ENCODE measurements around the gene IDH3A.

The IDH3A gene

DNA sequence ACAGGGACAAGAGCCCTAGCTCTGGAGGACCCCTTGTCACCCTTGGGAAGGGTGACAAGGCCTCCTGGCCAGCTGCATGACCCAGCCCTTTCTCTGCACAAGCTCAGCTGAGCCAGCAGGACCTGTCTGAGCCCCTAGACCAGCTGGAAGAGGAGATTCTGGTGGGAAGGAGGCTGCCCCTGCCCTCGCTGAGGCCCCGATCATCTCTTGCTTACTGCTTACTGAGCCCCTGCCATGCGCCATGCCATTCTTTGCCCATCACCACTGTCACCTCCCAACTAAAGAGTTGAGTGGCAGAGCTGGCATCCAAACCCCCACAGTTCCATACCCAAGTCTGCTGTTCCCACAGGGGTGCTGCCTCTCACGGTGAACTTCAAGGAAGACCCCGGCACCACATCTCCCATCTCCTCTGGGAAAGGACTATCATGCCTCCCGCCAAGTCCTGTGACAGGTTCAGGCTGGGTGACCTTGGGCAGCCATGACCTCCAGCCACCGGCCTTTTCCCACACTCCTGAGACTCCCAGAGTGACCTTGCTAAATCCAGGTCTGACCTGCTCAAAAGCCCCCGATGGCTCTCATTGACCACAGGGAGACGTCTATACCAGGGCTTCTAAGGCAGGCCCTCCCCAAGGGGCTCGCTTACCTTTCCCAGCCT, 51.2 kb downstream of the IDH3A start:
- H3K36me3 ChIP-seq (ENCODE audit: control insufficient read depth, insufficient read depth, low read length), result no peaks in the 10 kb centered on the region
- H3K27me3 ChIP-seq (replicated peaks; ENCODE audit: control insufficient read depth, insufficient read depth, low read length, poor library complexity, severe bottlenecking), result no peaks in the 10 kb centered on the region
- no peaks in the 10 kb centered on the region for H3K9me3 ChIP-seq (ENCODE audit: control insufficient read depth, low read length)
- H3K4me1 ChIP-seq (ENCODE audit: control insufficient read depth, insufficient read depth, low read length, poor library complexity, severe bottlenecking), result no peaks in the 10 kb centered on the region
- H3K27ac ChIP-seq (ENCODE audit: insufficient read depth, low read length, poor library complexity, severe bottlenecking), result no peak overlapping the region
- H3K4me3 ChIP-seq (ENCODE audit: insufficient read depth, low read depth, low read length, poor library complexity, severe bottlenecking), result no peak overlapping the region
- no peak for DNase-seq

DNA sequence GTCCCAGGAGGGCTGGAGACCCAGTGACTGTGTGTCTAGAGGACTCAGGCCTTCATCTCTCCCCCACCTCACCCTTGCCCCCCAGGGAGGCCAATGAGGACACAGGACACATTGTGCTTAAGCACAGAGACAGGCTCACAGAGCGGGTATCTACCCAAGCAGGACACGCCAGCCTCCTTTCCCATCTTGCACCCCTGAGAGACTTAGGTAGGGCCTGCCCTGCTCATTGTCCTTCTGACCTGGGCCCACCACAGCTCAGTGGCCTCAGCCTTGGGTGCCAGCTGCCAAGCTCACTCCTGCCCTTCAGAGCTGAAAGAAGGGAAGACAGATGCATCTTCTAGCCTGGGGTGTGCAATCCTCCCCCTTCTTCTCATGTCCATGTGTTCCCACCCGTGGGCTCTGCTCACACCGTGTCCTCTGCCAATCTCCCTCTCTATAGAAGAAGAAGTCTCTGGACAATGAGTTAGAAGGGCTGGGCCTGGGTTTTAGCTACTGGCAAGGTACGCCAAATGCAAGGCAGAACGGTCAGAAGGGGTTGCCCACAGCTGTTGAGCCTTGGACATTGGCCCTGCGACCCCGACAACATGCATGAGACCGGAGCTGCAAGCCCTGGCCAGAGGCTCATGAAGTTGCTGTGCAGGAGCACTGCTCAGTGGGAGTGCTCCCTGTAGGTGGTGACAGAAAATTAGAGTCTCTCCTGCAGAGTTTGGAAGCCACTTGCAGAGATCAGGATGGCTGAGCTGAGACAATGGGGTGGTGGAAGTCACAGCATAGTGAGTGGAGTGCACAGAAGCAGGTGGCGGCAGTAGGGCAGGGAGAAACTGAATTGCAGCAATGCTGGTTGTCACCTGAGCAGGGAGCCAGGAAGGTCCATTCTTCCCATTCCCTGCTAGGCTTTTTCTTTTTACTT, 52.4 kb downstream of the IDH3A start:
- Histone ChIP-seq H3K4me3 (ENCODE audit: insufficient read depth, low read depth, low read length, poor library complexity, severe bottlenecking) (no peak overlapping the region), H3K27me3 (replicated peaks; ENCODE audit: control insufficient read depth, insufficient read depth, low read length, poor library complexity, severe bottlenecking) (no peaks in the 10 kb centered on the region), H3K9me3 (ENCODE audit: control insufficient read depth, low read length) (no peaks in the 10 kb centered on the region), H3K27ac (ENCODE audit: insufficient read depth, low read length, poor library complexity, severe bottlenecking) (no peak overlapping the region), H3K36me3 (ENCODE audit: control insufficient read depth, insufficient read depth, low read length) (no peaks in the 10 kb centered on the region), H3K4me1 (ENCODE audit: control insufficient read depth, insufficient read depth, low read length, poor library complexity, severe bottlenecking) (no peaks in the 10 kb centered on the region)
- DNase-seq, result no peak

DNA sequence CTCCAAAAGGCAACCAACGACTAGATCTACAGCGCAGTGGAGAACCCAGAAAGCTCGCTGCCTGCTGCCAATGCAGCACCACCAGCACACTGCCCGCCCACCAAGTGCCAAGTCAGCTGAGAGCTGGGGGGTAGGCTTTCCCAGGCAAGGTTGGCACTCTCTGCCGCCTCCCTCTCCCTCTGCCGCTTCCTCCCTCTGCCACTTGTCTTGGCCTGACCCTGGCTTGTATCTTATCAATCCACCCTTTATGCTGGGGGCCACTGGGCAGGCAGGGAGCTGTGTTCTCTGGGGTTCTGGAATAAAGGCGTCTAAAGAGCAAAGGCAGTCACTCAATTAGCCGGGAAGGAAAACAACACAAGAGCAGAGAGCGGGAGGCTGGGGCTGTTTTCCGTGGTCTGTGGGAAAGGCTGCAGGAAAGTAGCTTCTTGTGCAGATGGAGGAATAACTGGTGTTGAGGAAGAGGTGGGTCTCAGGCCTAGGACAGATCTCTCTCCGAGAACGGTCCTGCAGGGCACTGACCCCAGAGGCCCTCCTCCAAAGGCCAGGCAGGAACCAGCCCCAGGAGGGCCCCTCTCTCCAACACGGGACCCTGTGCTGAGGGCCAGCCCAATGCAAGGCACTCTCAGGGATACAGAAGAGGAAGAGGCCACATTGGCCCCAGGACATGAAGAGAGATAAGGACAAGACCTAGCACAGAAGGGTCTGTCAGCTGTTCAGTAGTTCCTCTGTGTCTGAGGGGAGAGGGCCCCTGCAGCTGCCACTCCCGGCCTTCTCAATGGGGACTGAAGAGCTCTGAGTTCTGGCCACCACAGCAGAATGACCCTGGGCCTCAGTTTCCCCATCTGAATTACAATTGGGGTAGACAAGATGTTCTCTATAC, 54.4 kb downstream of the IDH3A start:
- Histone ChIP-seq H3K9me3 (ENCODE audit: control insufficient read depth, low read length) (no peaks in the 10 kb centered on the region), H3K4me1 (ENCODE audit: control insufficient read depth, insufficient read depth, low read length, poor library complexity, severe bottlenecking) (no peaks in the 10 kb centered on the region), H3K27ac (ENCODE audit: insufficient read depth, low read length, poor library complexity, severe bottlenecking) (no peak overlapping the region)

DNA sequence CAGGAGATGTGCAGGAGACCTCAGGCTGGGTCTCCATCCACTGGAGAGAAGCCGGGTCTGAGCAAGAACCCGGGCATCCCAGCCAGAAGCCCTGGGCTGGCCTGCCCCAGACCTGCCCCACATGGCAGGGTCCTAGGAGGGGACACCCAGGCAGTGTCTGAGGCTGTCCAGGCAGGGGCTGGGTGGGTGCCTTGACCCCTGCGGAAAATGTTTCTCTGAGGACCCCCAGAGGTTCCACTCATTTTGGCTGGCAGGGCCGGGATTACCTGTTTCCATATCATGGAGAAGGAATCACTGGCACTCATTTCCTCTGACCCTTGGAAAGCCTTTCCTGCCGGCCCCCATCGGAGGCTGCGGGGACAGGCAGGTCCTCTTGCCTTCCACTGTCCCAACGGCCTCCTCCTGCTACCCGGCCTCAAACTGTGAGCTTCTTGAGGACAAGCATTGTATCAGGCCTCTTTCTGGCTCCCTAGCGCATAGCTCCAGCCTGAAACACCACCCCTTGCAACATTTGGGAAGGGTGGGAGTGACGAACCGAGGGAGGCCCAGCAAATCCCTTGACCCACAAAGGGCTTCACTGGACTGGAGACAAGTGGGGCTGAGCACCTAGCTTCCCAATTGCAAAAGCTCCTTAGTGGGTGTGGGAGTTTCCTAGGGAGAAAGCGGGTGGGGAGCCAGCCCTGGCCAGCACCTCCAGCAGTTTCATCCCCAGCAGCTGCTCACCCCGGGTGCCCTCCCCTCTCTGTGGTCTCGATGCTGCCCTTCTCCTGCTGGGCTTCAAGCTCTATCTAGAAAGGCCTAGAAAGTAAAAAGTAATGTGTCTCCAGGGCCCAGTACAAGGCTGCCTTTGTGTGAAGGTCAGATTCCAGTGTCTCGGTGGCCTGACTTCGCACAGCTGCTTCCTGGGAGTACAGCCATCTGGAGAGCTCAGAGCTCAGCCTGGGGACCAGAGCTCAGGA, 55.5 kb downstream of the IDH3A start:
- no peaks in the 10 kb centered on the region for H3K36me3 ChIP-seq (ENCODE audit: control insufficient read depth, insufficient read depth, low read length)
- H3K4me1 ChIP-seq (ENCODE audit: control insufficient read depth, insufficient read depth, low read length, poor library complexity, severe bottlenecking), result no peaks in the 10 kb centered on the region
- no peaks in the 10 kb centered on the region for H3K9me3 ChIP-seq (ENCODE audit: control insufficient read depth, low read length)
- no peak overlapping the region for H3K27ac ChIP-seq (ENCODE audit: insufficient read depth, low read length, poor library complexity, severe bottlenecking)
- no peak for DNase-seq
- H3K27me3 ChIP-seq (replicated peaks; ENCODE audit: control insufficient read depth, insufficient read depth, low read length, poor library complexity, severe bottlenecking), result no peaks in the 10 kb centered on the region
- no peak overlapping the region for H3K4me3 ChIP-seq (ENCODE audit: insufficient read depth, low read depth, low read length, poor library complexity, severe bottlenecking)

More for the DNA sequence above, 54.4 kb downstream of the IDH3A start:
- DNase-seq, result no peak
- Histone ChIP-seq H3K4me3 (ENCODE audit: insufficient read depth, low read depth, low read length, poor library complexity, severe bottlenecking) (no peak overlapping the region), H3K27me3 (replicated peaks; ENCODE audit: control insufficient read depth, insufficient read depth, low read length, poor library complexity, severe bottlenecking) (no peaks in the 10 kb centered on the region), H3K36me3 (ENCODE audit: control insufficient read depth, insufficient read depth, low read length) (no peaks in the 10 kb centered on the region)

DNA sequence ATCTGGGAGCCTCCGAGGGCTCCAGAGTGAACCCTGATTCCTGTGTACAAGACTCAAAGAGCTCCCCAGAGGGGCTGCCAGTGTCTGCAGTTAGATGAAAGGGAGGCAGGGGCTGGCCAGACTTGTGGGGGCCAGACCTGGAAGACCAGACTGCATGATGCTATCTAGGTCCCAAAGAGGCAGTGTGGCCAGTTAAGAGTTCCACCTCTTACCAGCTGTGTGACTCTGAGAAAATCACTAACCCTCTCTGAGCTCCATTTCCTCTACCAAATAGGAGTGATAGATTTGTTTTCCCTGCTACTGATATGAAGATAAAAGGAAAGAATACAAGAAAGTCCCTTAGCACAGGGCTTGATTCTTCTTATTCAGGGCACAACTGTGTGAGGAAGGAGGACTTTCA, 56.2 kb downstream of the IDH3A start:
- Histone ChIP-seq H3K9me3 (ENCODE audit: control insufficient read depth, low read length) (no peaks in the 10 kb centered on the region), H3K36me3 (ENCODE audit: control insufficient read depth, insufficient read depth, low read length) (no peaks in the 10 kb centered on the region), H3K27ac (ENCODE audit: insufficient read depth, low read length, poor library complexity, severe bottlenecking) (no peak overlapping the region), H3K4me3 (ENCODE audit: insufficient read depth, low read depth, low read length, poor library complexity, severe bottlenecking) (no peak overlapping the region), H3K27me3 (replicated peaks; ENCODE audit: control insufficient read depth, insufficient read depth, low read length, poor library complexity, severe bottlenecking) (no peaks in the 10 kb centered on the region), H3K4me1 (ENCODE audit: control insufficient read depth, insufficient read depth, low read length, poor library complexity, severe bottlenecking) (no peaks in the 10 kb centered on the region)
- DNase-seq, result no peak

DNA sequence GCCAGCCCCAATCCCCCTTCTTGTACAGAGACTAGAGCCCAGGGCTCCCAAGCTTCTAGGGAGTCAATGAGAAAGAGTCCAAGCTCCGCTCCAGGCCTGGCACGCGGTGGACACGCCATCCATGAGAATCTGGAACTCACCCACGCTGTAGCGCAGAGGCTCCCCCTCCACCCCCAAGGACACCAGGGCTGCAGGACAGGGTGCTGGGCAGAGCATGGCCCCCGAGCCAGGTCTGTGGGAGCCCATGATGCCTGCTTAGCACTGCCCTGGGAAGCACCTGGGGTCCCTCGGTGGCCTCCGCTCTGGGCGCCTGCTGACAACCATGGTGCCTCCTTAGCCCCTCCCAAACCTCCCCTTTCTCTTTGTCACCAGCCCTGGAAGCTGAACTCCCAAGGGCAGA, 56.7 kb downstream of the IDH3A start:
- H3K27ac ChIP-seq (ENCODE audit: insufficient read depth, low read length, poor library complexity, severe bottlenecking), result no peak overlapping the region
- no peak overlapping the region for H3K4me3 ChIP-seq (ENCODE audit: insufficient read depth, low read depth, low read length, poor library complexity, severe bottlenecking)
- no peaks in the 10 kb centered on the region for H3K4me1 ChIP-seq (ENCODE audit: control insufficient read depth, insufficient read depth, low read length, poor library complexity, severe bottlenecking)
- H3K27me3 ChIP-seq (replicated peaks; ENCODE audit: control insufficient read depth, insufficient read depth, low read length, poor library complexity, severe bottlenecking), result no peaks in the 10 kb centered on the region
- no peak for DNase-seq
- no peaks in the 10 kb centered on the region for H3K9me3 ChIP-seq (ENCODE audit: control insufficient read depth, low read length)
- no peaks in the 10 kb centered on the region for H3K36me3 ChIP-seq (ENCODE audit: control insufficient read depth, insufficient read depth, low read length)

DNA sequence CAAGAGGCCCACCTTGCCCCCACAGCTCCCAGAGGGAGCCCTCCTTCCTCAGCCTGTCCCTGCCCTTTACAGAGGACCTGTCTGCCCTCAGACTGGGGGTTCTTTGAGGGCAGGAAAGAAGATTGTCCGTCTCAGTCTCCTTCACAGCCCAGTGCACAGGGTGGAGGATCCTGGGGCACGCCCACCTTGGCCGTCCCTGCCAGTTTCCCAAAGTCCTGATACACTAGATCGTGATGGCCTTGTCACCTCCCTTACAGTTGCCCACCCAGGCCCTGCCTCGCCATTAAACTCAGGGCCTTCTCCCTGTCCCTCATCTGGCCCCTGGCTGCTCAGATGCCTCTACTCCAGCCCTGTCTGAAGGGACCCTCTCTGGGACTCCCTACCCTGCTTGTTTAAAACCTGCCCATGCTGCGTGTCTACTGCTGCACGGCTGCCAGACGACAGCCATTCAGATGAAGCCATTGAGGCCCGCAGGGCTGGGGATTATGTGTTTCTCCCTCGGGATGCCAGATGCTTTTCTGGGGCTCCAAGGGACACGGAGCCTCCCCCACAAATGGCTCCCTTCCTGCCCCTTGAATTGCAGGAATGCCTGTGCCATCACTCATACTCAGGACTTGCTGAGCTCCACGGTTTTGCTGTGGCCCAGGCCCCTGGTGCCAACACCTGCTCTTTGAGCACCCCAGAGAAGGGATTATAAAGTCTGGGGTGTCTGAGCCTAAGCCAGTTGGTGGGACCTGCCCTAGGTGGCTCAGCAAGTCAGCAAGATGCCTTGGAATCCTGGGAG, 57.4 kb downstream of the IDH3A start:
- no peaks in the 10 kb centered on the region for H3K27me3 ChIP-seq (replicated peaks; ENCODE audit: control insufficient read depth, insufficient read depth, low read length, poor library complexity, severe bottlenecking)
- H3K4me3 ChIP-seq (ENCODE audit: insufficient read depth, low read depth, low read length, poor library complexity, severe bottlenecking), result no peak overlapping the region
- DNase-seq, result no peak
- no peaks in the 10 kb centered on the region for H3K4me1 ChIP-seq (ENCODE audit: control insufficient read depth, insufficient read depth, low read length, poor library complexity, severe bottlenecking)
- no peak overlapping the region for H3K27ac ChIP-seq (ENCODE audit: insufficient read depth, low read length, poor library complexity, severe bottlenecking)
- H3K9me3 ChIP-seq (ENCODE audit: control insufficient read depth, low read length), result no peaks in the 10 kb centered on the region
- H3K36me3 ChIP-seq (ENCODE audit: control insufficient read depth, insufficient read depth, low read length), result no peaks in the 10 kb centered on the region

DNA sequence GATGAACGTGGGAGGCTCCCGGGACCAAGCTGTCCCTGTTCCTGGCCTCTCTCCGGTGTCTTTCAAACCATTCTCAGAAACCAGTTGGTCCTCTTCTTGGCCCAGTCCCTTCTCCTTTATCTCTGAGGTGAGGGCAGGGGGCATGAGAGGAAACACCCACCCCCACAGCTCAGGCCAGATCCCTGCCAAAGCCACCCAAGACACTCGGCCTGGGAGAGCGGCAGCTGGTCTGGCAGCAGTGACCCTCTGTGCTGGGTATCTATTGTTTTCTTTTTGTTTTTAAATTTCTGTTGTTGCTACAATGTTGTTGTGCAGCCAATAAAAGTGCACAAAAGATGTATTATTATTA, 57.9 kb downstream of the IDH3A start:
- H3K27me3 ChIP-seq (replicated peaks; ENCODE audit: control insufficient read depth, insufficient read depth, low read length, poor library complexity, severe bottlenecking), result no peaks in the 10 kb centered on the region
- H3K4me3 ChIP-seq (ENCODE audit: insufficient read depth, low read depth, low read length, poor library complexity, severe bottlenecking), result no peak overlapping the region
- no peaks in the 10 kb centered on the region for H3K36me3 ChIP-seq (ENCODE audit: control insufficient read depth, insufficient read depth, low read length)
- H3K4me1 ChIP-seq (ENCODE audit: control insufficient read depth, insufficient read depth, low read length, poor library complexity, severe bottlenecking), result no peaks in the 10 kb centered on the region
- no peak for DNase-seq
- H3K27ac ChIP-seq (ENCODE audit: insufficient read depth, low read length, poor library complexity, severe bottlenecking), result no peak overlapping the region
- H3K9me3 ChIP-seq (ENCODE audit: control insufficient read depth, low read length), result no peaks in the 10 kb centered on the region

Data from effector memory CD4-positive, alpha-beta T cell (primary cell).